HCT116 (cell line): ENCODE measurements around the gene SRP68. TPM values are rescaled to one million over a fixed set of nuclear protein-coding genes. Genes with fewer than 3 reads are reported as not detected.

Experiments
- ATAC-seq: fragments of 200-7000 bp; cut with Tn5 transposase; 2 replicates; pipeline ENCODE4 v1.9.1; 2020; ENCODE audit warnings: mild to moderate bottlenecking, moderate library complexity
- BruUV-seq: library from RNA; stranded (reverse); fragments of 400-500 nt; replicated peaks from 2 replicates; lab custom pipeline; 2021; lab: Mats Ljungman, UMichigan
- CTCF ChIA-PET: fragments of 300-600 bp; sonication (Branson Sonifier 250); formaldehyde crosslinking; loops from one replicate; lab custom pipeline; 2021; ENCODE audit warnings: antibody characterized with exemption; lab: Charles Lee
- POLR2A ChIA-PET: fragments of 300-600, 350-600 bp; sonication (Branson Sonifier 250); formaldehyde crosslinking; loops from one replicate; lab custom pipeline; 2021; ENCODE audit warnings: antibody characterized with exemption; lab: Charles Lee
- RAD21 ChIA-PET, 2 experiments: fragments of 300-600 bp; sonication (Branson Sonifier 250); formaldehyde crosslinking; loops; one replicate each; lab custom pipeline; 2023; ENCODE audit warnings: low total read pairs in 2 of 2; ENCODE audit not compliant: uncharacterized antibody in 2 of 2, unreplicated experiment in 2 of 2, low non-redundant PET in 1 of 2; lab: Charles Lee
- DNase-seq: peaks from one replicate; pipeline ENCODE4 v3.0.0-alpha.2; 2010; ENCODE audit warnings: low read depth, low spot score
- H2AFZ ChIP-seq: fragments of 200-600 bp; shearing (Covaris generic), sonication (generic); 2 replicates; pipeline ENCODE4 v1.6.1; 2017; ENCODE audit warnings: low read depth, mixed run types, mixed read lengths, antibody characterized with exemption, low read length; ENCODE audit not compliant: poor library complexity, severe bottlenecking
- H3K27ac ChIP-seq: 2 replicates; pipeline ENCODE4 v1.5.1; 2012; ENCODE audit warnings: low read depth, low read length
- H3K27me3 ChIP-seq: fragments of 200-600 bp; sonication (generic); 2 replicates; pipeline ENCODE4 v1.6.1; 2016; ENCODE audit warnings: mixed run types, low read length, mixed read lengths; ENCODE audit not compliant: insufficient read depth
- H3K36me3 ChIP-seq, 2 experiments: fragments of 200-500 bp in 1 of 2; fragments of 200-600 bp in 1 of 2; sonication (Bioruptor generic) in 1 of 2; sonication (generic) in 1 of 2; 2 replicates each; pipeline versions ENCODE4 v1.5.1 to v1.6.1; 2014 to 2016; ENCODE audit warnings: low read length in 2 of 2, inconsistent platforms in 1 of 2, mixed read lengths in 1 of 2, mixed run types in 1 of 2; ENCODE audit not compliant: insufficient read depth in 2 of 2, control insufficient read depth in 1 of 2
- H3K4me1 ChIP-seq, 2 experiments: fragments of 200-600 bp in 1 of 2; sonication (generic) in 1 of 2; 2 replicates each; pipeline versions ENCODE4 v1.5.1 to v1.6.1; 2012 to 2017; ENCODE audit warnings: low read length in 2 of 2, inconsistent platforms in 1 of 2, mild to moderate bottlenecking in 1 of 2, mixed read lengths in 1 of 2, mixed run types in 1 of 2, moderate library complexity in 1 of 2; ENCODE audit not compliant: insufficient read depth in 2 of 2, control insufficient read depth in 1 of 2
- H3K4me2 ChIP-seq: fragments of 200-600 bp; sonication (generic); 2 replicates; pipeline ENCODE4 v1.6.1; 2017; ENCODE audit warnings: mixed run types, low read length, mixed read lengths
- H3K4me3 ChIP-seq, 2 experiments: fragments of 200-600 bp in 1 of 2; sonication (generic) in 1 of 2; replicated peaks in 1 of 2; 2 replicates each; pipeline ENCODE4 v1.5.1; 2011 to 2016; ENCODE audit warnings: low read length in 2 of 2, control low read depth in 1 of 2, low read depth in 1 of 2, mild to moderate bottlenecking in 1 of 2, mixed read lengths in 1 of 2, mixed run types in 1 of 2
- H3K79me2 ChIP-seq: fragments of 200-600 bp; sonication (generic); 2 replicates; pipeline ENCODE4 v1.6.1; 2017; ENCODE audit warnings: mild to moderate bottlenecking, mixed run types, low read length, moderate library complexity, mixed read lengths; ENCODE audit not compliant: insufficient read depth
- H3K9ac ChIP-seq: fragments of 200-600 bp; sonication (generic); 2 replicates; pipeline ENCODE4 v1.6.1; 2016; ENCODE audit warnings: low read length, mixed read lengths
- H3K9me2 ChIP-seq: fragments of 200-600 bp; sonication (generic), shearing (Covaris generic); 2 replicates; pipeline ENCODE4 v1.6.1; 2017; ENCODE audit warnings: mixed run types, mild to moderate bottlenecking, moderate library complexity; ENCODE audit not compliant: insufficient read depth
- H3K9me3 ChIP-seq, 2 experiments: fragments of 200-500 bp in 1 of 2; fragments of 200-600 bp in 1 of 2; sonication (Bioruptor generic) in 1 of 2; sonication (generic) in 1 of 2; 2 replicates each; pipeline ENCODE4 v1.6.1; 2014 to 2017; ENCODE audit warnings: low read length in 2 of 2, mixed read lengths in 2 of 2, inconsistent platforms in 1 of 2, low read depth in 1 of 2, mild to moderate bottlenecking in 1 of 2, mixed run types in 1 of 2, moderate library complexity in 1 of 2; ENCODE audit not compliant: control insufficient read depth in 1 of 2, insufficient read depth in 1 of 2
- H4K20me1 ChIP-seq: fragments of 200-600 bp; sonication (generic), shearing (Covaris generic); 2 replicates; pipeline ENCODE4 v1.6.1; 2017; ENCODE audit warnings: mixed run types, mild to moderate bottlenecking, moderate library complexity; ENCODE audit not compliant: insufficient read depth
- EZH2phosphoT487 ChIP-seq: fragments of 200-600 bp; IDR thresholded peaks from 2 replicates; pipeline ENCODE4 v1.6.1; 2018; ENCODE audit warnings: antibody characterized with exemption, borderline replicate concordance
- JUND ChIP-seq: IDR thresholded peaks from 2 replicates; pipeline ENCODE4 v1.6.1; 2012
- RAD21 ChIP-seq: IDR thresholded peaks from 2 replicates; pipeline ENCODE4 v1.6.1; 2012; ENCODE audit warnings: low read depth, mild to moderate bottlenecking
- SIN3A ChIP-seq: IDR thresholded peaks from 2 replicates; pipeline ENCODE4 v1.6.1; 2012; ENCODE audit warnings: low read depth
- SP1 ChIP-seq: IDR thresholded peaks from 2 replicates; pipeline ENCODE4 v1.6.1; 2012; ENCODE audit warnings: low read depth
- SRF ChIP-seq: IDR thresholded peaks from 2 replicates; pipeline ENCODE4 v1.6.1; 2012; ENCODE audit warnings: low read depth
- TCF7L2 ChIP-seq: IDR thresholded peaks from 2 replicates; pipeline ENCODE4 v1.7.0; 2011; ENCODE audit warnings: borderline replicate concordance, inconsistent platforms; ENCODE audit not compliant: insufficient read depth, insufficient read length; ENCODE audit errors: extremely low read depth
- intact Hi-C: fragments of 100-400 bp; cut with micrococcal nuclease; formaldehyde crosslinking; loops from 2 replicates; pipeline ENCODE4 v1.10.0; 2022
- total RNA-seq: library from RNA; stranded (reverse); gene quantifications from one replicate; pipeline ENCODE4 v1.2.1, GENCODE V29; 2021; ENCODE audit not compliant: unreplicated experiment
- TF ChIP-seq, protein P1 (sequence below), 3 experiments: fragments of 200-600 bp in 1 of 3; sonication (generic) in 1 of 3; IDR thresholded peaks in 2 of 3; conservative IDR thresholded peaks in 1 of 3; 2 replicates each; pipeline ENCODE4 v1.5.1; 2012 to 2017; ENCODE audit warnings: low read depth in 2 of 3, low read length in 2 of 3, antibody characterized with exemption in 1 of 3, borderline replicate concordance in 1 of 3, control low read depth in 1 of 3, mild to moderate bottlenecking in 1 of 3, mixed read lengths in 1 of 3, mixed run types in 1 of 3, moderate library complexity in 1 of 3; ENCODE audit not compliant: insufficient read depth in 1 of 3
- TF ChIP-seq, protein P2 (sequence below): IDR thresholded peaks from 2 replicates; pipeline ENCODE4 v1.6.1; 2012
- TF ChIP-seq, protein P3 (sequence below): IDR thresholded peaks from 2 replicates; pipeline ENCODE4 v1.6.1; 2011; ENCODE audit warnings: mild to moderate bottlenecking, low read length, moderate library complexity; ENCODE audit not compliant: insufficient replicate concordance; ENCODE audit errors: extremely low read depth

Gene SRP68
- total RNA-seq, 1 experiment from 2014 or later = 152 TPM

DNA sequence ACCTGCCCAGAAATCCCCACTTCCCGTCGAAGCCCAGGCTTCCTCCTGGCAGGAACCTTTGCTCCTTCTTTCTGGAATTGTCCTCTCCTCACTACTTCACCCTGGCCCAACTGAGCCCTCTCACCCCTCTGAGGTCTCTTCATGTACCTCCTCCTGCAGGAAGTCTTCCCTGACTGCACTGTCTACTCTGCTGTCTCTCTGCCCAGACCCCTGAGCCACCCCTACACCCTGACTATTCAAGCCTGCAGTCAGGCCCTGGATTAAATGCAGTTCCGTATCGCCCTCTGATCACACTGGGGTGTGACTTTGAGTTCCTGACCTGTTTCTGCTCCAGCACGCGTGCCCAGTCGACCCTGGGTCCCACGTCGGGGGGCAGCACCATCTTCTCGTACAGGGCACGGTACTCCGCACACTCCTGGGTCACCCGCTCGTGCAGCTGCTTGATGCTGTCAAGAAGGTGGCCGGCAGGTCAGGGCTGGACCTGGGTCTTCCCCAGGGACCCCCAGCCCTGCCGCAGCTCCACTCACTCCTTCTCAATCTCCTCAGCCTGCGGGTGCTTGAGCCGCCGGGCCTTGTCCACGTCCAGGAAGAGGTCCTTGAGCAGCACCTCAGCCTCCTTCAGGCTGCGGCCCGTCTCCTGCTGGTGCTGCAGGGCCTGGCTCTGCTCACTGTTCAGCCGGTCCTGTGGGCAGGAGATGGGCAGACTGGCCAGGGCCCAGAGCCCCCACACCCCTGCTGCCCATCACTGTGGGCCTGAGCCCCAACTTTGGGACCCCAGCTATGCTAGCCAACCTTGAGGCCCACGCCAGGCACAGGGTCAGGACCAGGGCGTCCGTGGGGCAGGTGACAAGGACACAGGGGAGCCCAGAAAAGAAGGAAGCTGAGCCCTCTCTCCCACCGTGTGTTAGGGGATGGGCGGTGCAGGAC lies 49.1 kb downstream of the SRP68 start:
- Histone ChIP-seq H4K20me1 (no peaks in the 10 kb centered on the region), H3K4me3 (no peak overlapping the region), H3K9me3 (no peaks in the 10 kb centered on the region), H3K4me1 (peaks cover 15 to 28% of the 10 kb centered on the region in 2 experiments), H3K36me3 (peaks cover 24 to 25% of the 10 kb centered on the region in 2 experiments), H3K27me3 (no peaks in the 10 kb centered on the region), H3K79me2 (peaks cover 36% of the 10 kb centered on the region), H3K4me2 (no peak overlapping the region), H2AFZ (no peak overlapping the region)
- intact Hi-C loops = no loop called here
- RAD21 ChIA-PET = interaction anchor here in 1 of 2 experiments (0.5 kb wide), 1 partner anchor 260 kb away, joined by 3 read pairs; no protein-coding TSS in a partner anchor
- no TSS peak for BruUV-seq
- DNase-seq = no peak
- POLR2A ChIA-PET = no interaction called here
- CTCF ChIA-PET = no interaction called here
- TF ChIP-seq RAD21 (no peak), EZH2phosphoT487 (no peak), SP1 (no peak), TCF7L2 (no peak), SIN3A (no peak), SRF (no peak), JUND (no peak)
- TF ChIP-seq, protein P1, sequence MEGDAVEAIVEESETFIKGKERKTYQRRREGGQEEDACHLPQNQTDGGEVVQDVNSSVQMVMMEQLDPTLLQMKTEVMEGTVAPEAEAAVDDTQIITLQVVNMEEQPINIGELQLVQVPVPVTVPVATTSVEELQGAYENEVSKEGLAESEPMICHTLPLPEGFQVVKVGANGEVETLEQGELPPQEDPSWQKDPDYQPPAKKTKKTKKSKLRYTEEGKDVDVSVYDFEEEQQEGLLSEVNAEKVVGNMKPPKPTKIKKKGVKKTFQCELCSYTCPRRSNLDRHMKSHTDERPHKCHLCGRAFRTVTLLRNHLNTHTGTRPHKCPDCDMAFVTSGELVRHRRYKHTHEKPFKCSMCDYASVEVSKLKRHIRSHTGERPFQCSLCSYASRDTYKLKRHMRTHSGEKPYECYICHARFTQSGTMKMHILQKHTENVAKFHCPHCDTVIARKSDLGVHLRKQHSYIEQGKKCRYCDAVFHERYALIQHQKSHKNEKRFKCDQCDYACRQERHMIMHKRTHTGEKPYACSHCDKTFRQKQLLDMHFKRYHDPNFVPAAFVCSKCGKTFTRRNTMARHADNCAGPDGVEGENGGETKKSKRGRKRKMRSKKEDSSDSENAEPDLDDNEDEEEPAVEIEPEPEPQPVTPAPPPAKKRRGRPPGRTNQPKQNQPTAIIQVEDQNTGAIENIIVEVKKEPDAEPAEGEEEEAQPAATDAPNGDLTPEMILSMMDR (IDR thresholded peaks at IDR 0.05 in 2 of 3, conservative IDR thresholded peaks at IDR 0.05 in 1 of 3; ENCODE audit: borderline replicate concordance in 1 of 3, insufficient read depth in 1 of 3, low read depth in 2 of 3, low read length in 2 of 3) = no peak
- TF ChIP-seq, protein P2, sequence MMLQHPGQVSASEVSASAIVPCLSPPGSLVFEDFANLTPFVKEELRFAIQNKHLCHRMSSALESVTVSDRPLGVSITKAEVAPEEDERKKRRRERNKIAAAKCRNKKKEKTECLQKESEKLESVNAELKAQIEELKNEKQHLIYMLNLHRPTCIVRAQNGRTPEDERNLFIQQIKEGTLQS = no peak
- TF ChIP-seq, protein P3, sequence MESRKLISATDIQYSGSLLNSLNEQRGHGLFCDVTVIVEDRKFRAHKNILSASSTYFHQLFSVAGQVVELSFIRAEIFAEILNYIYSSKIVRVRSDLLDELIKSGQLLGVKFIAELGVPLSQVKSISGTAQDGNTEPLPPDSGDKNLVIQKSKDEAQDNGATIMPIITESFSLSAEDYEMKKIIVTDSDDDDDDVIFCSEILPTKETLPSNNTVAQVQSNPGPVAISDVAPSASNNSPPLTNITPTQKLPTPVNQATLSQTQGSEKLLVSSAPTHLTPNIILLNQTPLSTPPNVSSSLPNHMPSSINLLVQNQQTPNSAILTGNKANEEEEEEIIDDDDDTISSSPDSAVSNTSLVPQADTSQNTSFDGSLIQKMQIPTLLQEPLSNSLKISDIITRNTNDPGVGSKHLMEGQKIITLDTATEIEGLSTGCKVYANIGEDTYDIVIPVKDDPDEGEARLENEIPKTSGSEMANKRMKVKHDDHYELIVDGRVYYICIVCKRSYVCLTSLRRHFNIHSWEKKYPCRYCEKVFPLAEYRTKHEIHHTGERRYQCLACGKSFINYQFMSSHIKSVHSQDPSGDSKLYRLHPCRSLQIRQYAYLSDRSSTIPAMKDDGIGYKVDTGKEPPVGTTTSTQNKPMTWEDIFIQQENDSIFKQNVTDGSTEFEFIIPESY = no peak
- TF ChIP-seq, all 23 proteins: peak for 0
- no peak for ATAC-seq
- H3K27ac ChIP-seq = peak overlapping the region; percentile 11; the same call in 1 of the 2 replicates
- H3K9ac ChIP-seq = no peak overlapping the region
- H3K9me2 ChIP-seq = no peaks in the 10 kb centered on the region
